ENCODE data around the gene EDIL3.

DNA sequence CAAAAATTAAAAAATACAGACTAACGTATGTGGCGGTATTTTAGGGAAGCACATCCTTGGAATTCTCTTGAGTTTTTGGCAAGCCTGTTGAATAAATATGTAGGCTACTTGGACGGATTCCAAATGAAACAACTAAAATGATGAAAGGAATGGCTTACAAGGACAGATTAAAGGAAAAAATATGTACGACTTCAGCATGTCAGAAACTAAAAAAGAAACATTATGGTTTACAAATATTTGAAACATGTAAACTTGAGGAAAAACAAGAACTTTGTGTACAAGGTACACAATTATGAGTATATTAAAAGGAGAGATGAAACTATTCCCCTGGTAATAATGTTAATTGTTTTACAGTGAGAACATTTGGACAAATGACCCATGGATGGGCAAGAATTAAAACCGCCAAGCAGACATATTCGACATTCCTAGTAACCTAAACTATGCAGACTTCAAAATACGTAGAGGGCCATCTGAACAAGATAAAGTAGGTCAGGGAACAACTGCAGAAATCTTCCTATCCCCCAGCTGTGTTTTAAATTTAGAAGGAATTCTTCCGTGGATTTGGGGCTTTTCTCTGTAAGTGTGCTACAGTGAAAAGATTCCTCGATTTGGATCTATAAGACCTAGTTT is 12.5 kb downstream of the EDIL3 start:
- TF ChIP-seq, protein P1, sequence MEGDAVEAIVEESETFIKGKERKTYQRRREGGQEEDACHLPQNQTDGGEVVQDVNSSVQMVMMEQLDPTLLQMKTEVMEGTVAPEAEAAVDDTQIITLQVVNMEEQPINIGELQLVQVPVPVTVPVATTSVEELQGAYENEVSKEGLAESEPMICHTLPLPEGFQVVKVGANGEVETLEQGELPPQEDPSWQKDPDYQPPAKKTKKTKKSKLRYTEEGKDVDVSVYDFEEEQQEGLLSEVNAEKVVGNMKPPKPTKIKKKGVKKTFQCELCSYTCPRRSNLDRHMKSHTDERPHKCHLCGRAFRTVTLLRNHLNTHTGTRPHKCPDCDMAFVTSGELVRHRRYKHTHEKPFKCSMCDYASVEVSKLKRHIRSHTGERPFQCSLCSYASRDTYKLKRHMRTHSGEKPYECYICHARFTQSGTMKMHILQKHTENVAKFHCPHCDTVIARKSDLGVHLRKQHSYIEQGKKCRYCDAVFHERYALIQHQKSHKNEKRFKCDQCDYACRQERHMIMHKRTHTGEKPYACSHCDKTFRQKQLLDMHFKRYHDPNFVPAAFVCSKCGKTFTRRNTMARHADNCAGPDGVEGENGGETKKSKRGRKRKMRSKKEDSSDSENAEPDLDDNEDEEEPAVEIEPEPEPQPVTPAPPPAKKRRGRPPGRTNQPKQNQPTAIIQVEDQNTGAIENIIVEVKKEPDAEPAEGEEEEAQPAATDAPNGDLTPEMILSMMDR (IDR thresholded peaks at IDR 0.05), result no peak
- TF ChIP-seq POLR2AphosphoS5 (IDR thresholded peaks at IDR 0.05) (no peak), POLR2A (IDR thresholded peaks at IDR 0.05) (no peak), EP300 (IDR thresholded peaks at IDR 0.05) (no peak)

Measured in suprapubic skin (tissue), 4 donors.